ENCODE measurements around the gene PCDHGA7. TPM values are rescaled to one million over a fixed set of nuclear protein-coding genes. Genes with fewer than 3 reads are reported as not detected.

PCDHGA7 gene
- total RNA-seq, 1 donor from 2014 or later: 0.23 TPM

DNA sequence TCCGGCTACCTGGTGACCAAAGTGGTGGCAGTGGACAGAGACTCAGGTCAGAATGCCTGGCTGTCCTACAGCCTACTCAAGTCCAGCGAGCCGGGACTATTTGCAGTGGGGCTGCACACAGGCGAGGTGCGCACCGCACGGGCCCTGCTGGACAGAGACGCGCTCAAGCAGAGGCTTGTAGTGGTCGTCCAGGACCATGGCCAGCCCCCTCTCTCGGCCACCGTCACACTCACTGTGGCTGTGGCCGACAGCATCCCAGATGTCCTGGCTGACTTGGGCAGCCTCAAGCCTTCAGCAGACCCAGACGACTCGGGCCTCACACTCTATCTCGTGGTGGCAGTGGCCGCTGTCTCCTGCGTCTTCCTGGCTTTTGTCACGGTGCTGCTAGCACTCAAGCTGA is 25.6 kb upstream of the PCDHGA7 start:
- no peak for DNase-seq (ENCODE audit: low read depth)
- TF ChIP-seq, protein P1, sequence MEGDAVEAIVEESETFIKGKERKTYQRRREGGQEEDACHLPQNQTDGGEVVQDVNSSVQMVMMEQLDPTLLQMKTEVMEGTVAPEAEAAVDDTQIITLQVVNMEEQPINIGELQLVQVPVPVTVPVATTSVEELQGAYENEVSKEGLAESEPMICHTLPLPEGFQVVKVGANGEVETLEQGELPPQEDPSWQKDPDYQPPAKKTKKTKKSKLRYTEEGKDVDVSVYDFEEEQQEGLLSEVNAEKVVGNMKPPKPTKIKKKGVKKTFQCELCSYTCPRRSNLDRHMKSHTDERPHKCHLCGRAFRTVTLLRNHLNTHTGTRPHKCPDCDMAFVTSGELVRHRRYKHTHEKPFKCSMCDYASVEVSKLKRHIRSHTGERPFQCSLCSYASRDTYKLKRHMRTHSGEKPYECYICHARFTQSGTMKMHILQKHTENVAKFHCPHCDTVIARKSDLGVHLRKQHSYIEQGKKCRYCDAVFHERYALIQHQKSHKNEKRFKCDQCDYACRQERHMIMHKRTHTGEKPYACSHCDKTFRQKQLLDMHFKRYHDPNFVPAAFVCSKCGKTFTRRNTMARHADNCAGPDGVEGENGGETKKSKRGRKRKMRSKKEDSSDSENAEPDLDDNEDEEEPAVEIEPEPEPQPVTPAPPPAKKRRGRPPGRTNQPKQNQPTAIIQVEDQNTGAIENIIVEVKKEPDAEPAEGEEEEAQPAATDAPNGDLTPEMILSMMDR (conservative IDR thresholded peaks at IDR 0.05; ENCODE audit: low read depth, low read length): no peak
- no peak overlapping the region for H3K4me3 ChIP-seq (ENCODE audit: low read depth, low read length)

DNA sequence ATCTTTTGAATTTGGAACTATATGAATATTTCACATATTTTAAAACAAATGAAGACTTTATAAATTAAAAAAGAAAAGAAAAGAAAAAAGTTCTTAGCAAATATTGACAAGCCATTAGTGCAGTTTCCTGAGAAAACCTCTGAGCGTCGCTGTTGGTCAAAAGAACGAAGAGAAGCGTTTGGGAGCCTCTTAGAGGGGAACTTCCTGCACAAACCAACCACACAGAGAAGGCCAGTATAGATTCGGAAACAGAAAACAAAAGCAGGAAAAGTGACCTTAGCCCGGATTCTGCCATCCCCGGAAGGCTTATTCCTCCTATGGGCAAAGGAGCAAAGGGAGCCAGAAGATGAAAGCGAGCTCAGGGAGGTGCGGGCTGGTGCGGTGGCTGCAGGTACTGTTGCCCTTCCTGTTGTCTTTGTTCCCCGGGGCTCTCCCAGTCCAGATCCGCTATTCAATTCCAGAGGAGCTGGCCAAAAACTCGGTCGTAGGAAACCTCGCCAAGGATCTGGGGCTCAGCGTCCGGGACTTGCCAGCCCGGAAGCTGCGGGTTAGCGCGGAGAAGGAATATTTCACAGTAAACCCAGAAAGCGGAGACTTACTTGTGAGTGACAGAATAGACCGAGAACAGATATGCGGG is 22.6 kb upstream of the PCDHGA7 start, which contains the start of gene PCDHGB2:
PCDHGB2 (plus strand) TSS at position 205 of the 637 bp plus-strand sequence; CDS start at position 347, 142 bp downstream.
- TF ChIP-seq, protein P1 (conservative IDR thresholded peaks at IDR 0.05; ENCODE audit: low read depth, low read length): peak; percentile 55
- H3K4me3 ChIP-seq (ENCODE audit: low read depth, low read length): peak within 1 kb of the TSS; percentile 47
- no peak for DNase-seq (ENCODE audit: low read depth)

- H3K4me3 ChIP-seq (ENCODE audit: low read depth, low read length): no peak overlapping the region
- TF ChIP-seq, protein P1 (conservative IDR thresholded peaks at IDR 0.05; ENCODE audit: low read depth, low read length): no peak
Measured at GRCh38 chr5:141360685-141361084, 21.9 kb upstream of the PCDHGA7 start.

GRCh38 chr5:141362719-141363118 is 19.8 kb upstream of the PCDHGA7 start:
- TF ChIP-seq, protein P1 (conservative IDR thresholded peaks at IDR 0.05; ENCODE audit: low read depth, low read length): no peak
- DNase-seq (ENCODE audit: low read depth): no peak
- no peak overlapping the region for H3K4me3 ChIP-seq (ENCODE audit: low read depth, low read length)

More at GRCh38 chr5:141360685-141361084, 21.9 kb upstream of the PCDHGA7 start:
- no peak for DNase-seq (ENCODE audit: low read depth)

GRCh38 chr5:141363952-141364660 is 18.4 kb upstream of the PCDHGA7 start, which contains the start of gene PCDHGA5:
PCDHGA5 (plus strand) TSS chr5:141364162; CDS start chr5:141364331, 169 bp downstream.
- H3K4me3 ChIP-seq (ENCODE audit: low read depth, low read length): peak within 1 kb of the TSS; percentile 4
- DNase-seq (ENCODE audit: low read depth): no peak

GRCh38 chr5:141366016-141366896 is 16.3 kb upstream of the PCDHGA7 start:
- TF ChIP-seq, protein P1 (conservative IDR thresholded peaks at IDR 0.05; ENCODE audit: low read depth, low read length): no peak
- H3K4me3 ChIP-seq (ENCODE audit: low read depth, low read length): no peak overlapping the region

More at GRCh38 chr5:141363952-141364660, 18.4 kb upstream of the PCDHGA7 start, which contains the start of gene PCDHGA5:
- TF ChIP-seq, protein P1 (conservative IDR thresholded peaks at IDR 0.05; ENCODE audit: low read depth, low read length): peak; percentile 17

More at GRCh38 chr5:141366016-141366896, 16.3 kb upstream of the PCDHGA7 start:
- DNase-seq (ENCODE audit: low read depth): no peak
